NCI-H748 treated with DMSO at 0.1 percent for 48 hours (cell line): Measurements from ENCODE around the gene CCDC40.

ENCODE experiments used
- DNase-seq: peaks from one replicate; lab custom pipeline; 2025; lab: John Stamatoyannopoulos, UW

CCDC40 gene

GRCh38 chr17:80115159-80115558 is 78.7 kb downstream of the CCDC40 start:
- DNase-seq, result no peak

DNA sequence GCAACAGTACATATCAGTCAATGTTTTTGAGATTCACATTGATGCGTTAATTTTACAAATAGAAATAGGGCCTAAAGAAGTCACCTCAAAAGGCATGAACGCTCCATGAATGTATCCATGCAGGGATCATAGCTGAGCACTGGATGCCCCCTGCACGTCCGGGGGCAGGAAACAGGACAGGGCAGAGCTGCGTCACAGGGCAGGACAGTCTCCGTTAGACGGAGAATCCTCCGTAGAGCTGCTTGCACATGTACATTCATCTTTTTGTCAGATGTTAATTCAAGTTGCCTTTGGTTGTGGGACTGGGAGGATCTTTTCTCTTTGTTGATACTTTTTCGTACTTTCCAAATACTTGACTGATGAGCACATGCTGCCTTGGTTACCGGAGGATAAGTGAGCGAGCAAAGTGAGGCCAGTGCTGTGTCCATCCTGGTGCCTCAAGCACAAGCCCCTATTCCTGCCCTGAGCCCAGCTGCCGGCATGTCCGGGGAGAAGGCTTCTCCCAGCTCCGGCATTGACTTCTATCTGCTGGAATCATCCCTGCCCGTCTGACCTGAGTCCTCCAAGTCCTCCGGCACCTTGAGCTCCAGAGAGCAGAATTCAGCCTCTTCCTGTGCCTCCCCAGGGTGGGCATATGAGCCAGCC is 80.0 kb downstream of the CCDC40 start:
- no peak for DNase-seq

DNA sequence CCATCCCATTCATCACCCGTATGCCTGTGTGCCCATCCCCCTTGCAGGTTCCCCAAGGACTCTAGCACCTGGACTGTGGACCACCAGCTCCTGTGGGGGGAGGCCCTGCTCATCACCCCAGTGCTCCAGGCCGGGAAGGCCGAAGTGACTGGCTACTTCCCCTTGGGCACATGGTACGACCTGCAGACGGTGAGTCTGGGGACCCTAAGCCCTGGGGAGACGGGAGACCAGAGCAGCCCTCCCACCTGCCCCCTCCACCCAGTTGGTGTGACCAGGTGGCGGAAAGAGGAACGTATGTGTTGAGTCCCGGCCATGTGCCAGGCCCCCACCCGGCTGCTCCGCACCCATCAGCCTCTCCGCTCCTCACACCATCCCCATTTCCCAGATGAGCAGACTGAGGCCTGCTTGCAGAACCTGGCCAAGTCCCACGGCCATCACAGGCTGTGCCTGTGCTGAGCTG is 80.5 kb downstream of the CCDC40 start:
- no peak for DNase-seq

GRCh38 chr17:80117491-80118401 is 81.3 kb downstream of the CCDC40 start:
- DNase-seq, result no peak

- no peak for DNase-seq
These were observed 82.3 kb downstream of the CCDC40 start for GRCh38 chr17:80118601-80119270.

- no peak for DNase-seq
These were observed 82.9 kb downstream of the CCDC40 start for GRCh38 chr17:80119271-80119791.

- DNase-seq, result no peak
These were observed 83.4 kb downstream of the CCDC40 start for GRCh38 chr17:80119839-80120238.

DNA sequence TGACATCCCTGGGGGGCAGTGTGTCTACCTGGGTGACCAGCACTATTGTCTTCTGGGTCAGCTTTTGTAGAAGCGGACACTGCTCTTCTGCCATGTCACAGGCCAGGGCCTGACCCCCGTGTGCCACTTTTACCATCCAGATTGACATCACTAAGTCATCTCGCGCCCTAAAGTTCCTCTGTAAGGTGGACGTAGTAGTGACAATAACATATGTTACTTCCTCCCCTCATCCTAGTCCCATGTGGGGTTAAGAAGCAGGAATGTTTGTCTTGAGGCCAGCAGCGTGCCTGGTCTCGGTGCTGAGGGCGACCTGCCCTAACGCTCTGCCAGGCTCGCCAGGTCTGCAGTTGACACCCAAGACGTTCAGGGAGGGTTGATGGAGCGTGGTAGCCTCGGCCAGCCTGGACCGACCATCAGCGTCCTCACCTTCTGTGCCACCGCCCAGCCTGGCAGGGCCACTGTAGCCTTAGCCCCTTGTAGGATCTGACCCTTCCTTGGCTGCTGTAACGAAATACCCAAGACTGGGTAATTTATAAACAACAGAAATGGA is 85.7 kb downstream of the CCDC40 start:
- DNase-seq, result no peak

GRCh38 chr17:80122926-80123505 is 86.6 kb downstream of the CCDC40 start:
- DNase-seq, result no peak

- DNase-seq, result no peak
These were observed 87.3 kb downstream of the CCDC40 start for GRCh38 chr17:80123791-80124190.

GRCh38 chr17:80124351-80124981 is 88.0 kb downstream of the CCDC40 start:
- DNase-seq, result no peak

DNA sequence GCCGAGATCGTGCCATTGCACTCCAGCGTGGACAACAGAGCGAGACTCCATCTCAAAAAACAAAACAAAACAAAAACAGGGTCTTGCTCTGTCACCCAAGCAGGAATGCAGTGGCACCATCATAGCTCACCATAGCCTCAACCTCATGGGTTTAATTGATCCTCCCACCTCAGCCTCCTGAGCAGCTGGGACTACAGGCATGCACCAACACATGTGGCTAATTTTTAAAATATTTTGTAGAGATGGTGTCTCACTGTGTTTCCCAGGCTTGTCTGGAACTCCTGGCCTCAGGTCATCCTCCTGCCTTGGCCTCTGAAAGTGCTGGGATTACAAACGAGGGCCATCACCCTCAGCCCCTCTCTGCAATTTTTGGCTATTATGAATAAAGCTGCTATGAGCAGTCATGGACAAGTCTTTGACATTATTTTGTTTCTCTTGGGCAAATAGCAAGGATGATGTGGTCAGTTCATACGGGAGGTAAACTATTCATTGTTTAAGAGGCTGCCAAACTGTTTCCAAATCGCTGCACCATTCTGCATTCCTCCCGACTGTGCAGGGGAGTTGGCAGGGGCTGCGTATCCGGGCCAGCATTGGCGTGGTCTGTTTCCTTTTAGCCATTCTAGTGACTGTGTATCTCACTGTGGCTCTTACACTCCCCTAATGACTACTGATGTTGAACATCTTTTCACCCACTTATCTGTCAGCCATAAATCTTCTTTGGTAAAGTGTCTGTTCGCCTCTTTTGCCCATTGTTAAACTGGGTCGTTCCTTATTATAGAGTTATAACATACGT is 89.4 kb downstream of the CCDC40 start:
- DNase-seq, result no peak

DNA sequence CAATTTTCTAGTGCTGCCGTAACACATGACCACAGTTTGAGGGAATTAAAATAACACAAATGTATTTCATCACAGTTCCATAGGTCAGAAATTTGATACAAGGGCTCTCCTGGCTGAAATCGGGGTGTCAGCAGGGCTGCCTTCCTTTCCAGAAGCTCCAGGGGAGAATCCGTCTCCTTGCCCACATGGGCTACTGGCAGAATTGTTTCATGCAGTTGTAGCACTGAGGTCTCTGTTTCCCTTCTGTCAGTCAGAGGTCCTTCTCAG is 89.9 kb downstream of the CCDC40 start:
- no peak for DNase-seq

GRCh38 chr17:80129006-80129565 is 92.6 kb downstream of the CCDC40 start:
- no peak for DNase-seq

DNA sequence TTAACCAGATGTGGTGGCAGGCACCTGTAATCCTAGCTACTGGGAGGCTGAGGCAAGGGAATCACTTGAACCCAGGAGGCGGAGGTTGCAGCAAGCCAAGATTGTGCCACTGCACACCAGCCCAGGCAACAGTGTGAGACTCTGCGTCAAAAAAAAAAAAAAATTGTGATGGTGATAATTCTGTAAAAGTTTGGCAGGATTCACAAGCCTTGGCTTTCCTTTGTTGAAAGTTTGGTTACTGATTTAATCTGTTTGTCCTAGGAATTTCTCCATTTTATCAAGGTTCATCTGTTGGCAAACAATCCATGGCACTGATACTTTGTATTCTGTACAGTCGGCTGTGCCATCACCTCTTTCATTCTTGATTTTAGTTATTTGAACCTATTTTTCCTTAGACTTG is 94.5 kb downstream of the CCDC40 start:
- no peak for DNase-seq

- no peak for DNase-seq
These were observed 96.6 kb downstream of the CCDC40 start for GRCh38 chr17:80132906-80133625.

- DNase-seq, result no peak
These were observed 97.2 kb downstream of the CCDC40 start for GRCh38 chr17:80133626-80133970.

- no peak for DNase-seq
These were observed 100.7 kb downstream of the CCDC40 start for GRCh38 chr17:80137131-80137530.

DNA sequence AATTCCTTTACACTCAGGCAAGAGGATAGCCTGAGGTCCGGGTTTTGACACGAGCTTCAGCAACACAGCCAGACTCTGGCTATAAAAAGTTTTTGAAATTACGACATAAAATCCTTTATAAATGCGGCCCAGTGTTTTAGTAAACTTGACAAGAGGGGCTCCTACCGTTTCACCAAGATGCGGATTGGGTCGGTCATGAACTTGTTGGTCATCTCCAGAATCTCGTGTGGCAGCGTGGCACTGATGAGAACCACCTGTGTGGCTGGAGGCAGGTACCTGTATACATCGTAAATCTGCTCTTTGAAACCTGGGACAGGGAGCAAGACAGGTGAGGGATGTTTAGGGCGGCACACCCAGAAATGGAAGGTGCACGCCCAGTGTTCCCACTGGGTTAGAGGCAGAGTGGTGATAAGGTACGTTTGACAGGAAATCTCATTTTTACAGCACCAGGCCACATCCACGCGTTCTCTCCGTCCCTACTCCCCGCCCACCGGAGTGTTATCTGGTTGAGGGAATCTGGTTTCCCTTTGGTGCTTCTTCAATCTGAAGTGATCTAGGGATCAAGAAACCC is 102.5 kb downstream of the CCDC40 start:
- DNase-seq, result no peak
